RWPE1 (cell line): Measurements from ENCODE around the gene PCDHA12.

ENCODE experiments used
- CTCF ChIA-PET: fragments of 350-600 bp; sonication (Branson Sonifier 250); formaldehyde crosslinking; extraction: SDS; loops from one replicate; lab custom pipeline; 2021; lab: Yijun Ruan, JAX
- POLR2A ChIA-PET: fragments of 400-600 bp; formaldehyde crosslinking; extraction: SDS; loops from one replicate; lab custom pipeline; 2020; ENCODE audit warnings: antibody characterized with exemption; ENCODE audit not compliant: low non-redundant PET; lab: Yijun Ruan, JAX
- DNase-seq: peaks from one replicate; pipeline ENCODE4 v3.0.0; 2012; ENCODE audit warnings: low spot score
- H3K27ac ChIP-seq: fragments of 450-650 bp; 2 replicates; pipeline ENCODE4 v1.5.1; 2017
- TF ChIP-seq, protein P1 (sequence below): fragments of 450-650 bp; conservative IDR thresholded peaks from 2 replicates; pipeline ENCODE4 v1.5.1; 2017; ENCODE audit warnings: low read depth, mild to moderate bottlenecking

PCDHA12 gene

DNA sequence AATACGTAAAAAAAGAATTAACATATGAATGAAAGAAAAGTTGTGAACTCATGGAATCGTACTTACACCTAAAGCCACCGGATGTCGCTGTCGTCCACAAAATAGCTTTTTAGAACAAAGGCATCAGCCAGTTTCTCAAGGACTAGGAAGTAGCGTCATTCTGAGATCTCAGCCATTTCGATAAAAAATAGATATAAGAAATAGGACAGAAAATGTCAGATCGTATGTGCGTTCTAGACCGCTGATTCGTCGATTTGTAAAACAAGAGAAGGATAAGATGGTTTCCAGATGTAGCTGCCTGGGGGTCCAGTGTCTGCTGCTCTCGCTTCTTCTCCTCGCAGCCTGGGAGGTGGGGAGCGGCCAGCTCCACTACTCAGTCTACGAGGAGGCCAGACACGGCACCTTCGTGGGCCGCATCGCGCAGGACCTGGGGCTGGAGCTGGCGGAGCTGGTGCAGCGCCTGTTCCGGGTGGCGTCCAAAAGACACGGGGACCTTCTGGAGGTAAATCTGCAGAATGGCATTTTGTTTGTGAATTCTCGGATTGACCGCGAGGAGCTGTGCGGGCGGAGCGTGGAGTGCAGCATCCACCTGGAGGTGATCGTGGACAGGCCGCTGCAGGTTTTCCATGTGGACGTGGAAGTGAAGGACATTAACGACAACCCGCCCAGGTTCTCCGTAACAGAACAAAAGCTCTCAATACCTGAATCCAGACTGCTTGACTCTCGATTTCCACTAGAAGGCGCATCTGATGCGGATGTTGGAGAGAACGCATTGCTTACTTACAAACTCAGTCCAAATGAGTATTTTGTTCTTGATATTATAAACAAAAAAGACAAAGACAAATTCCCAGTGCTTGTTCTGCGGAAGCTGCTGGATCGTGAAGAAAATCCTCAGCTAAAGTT is 19.1 kb upstream of the PCDHA12 start, which contains the start of gene PCDHA10:
TSS of gene PCDHA10 (plus strand) at position 126 of the 903 bp plus-strand sequence. CDS start at position 278, 152 bp downstream.
- H3K27ac ChIP-seq, result no peak within 1 kb of the TSS
- ChIA-PET POLR2A (no interaction called here), CTCF (no interaction called here)
- TF ChIP-seq, protein P1, sequence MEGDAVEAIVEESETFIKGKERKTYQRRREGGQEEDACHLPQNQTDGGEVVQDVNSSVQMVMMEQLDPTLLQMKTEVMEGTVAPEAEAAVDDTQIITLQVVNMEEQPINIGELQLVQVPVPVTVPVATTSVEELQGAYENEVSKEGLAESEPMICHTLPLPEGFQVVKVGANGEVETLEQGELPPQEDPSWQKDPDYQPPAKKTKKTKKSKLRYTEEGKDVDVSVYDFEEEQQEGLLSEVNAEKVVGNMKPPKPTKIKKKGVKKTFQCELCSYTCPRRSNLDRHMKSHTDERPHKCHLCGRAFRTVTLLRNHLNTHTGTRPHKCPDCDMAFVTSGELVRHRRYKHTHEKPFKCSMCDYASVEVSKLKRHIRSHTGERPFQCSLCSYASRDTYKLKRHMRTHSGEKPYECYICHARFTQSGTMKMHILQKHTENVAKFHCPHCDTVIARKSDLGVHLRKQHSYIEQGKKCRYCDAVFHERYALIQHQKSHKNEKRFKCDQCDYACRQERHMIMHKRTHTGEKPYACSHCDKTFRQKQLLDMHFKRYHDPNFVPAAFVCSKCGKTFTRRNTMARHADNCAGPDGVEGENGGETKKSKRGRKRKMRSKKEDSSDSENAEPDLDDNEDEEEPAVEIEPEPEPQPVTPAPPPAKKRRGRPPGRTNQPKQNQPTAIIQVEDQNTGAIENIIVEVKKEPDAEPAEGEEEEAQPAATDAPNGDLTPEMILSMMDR, result no peak
- DNase-seq, result no peak

DNA sequence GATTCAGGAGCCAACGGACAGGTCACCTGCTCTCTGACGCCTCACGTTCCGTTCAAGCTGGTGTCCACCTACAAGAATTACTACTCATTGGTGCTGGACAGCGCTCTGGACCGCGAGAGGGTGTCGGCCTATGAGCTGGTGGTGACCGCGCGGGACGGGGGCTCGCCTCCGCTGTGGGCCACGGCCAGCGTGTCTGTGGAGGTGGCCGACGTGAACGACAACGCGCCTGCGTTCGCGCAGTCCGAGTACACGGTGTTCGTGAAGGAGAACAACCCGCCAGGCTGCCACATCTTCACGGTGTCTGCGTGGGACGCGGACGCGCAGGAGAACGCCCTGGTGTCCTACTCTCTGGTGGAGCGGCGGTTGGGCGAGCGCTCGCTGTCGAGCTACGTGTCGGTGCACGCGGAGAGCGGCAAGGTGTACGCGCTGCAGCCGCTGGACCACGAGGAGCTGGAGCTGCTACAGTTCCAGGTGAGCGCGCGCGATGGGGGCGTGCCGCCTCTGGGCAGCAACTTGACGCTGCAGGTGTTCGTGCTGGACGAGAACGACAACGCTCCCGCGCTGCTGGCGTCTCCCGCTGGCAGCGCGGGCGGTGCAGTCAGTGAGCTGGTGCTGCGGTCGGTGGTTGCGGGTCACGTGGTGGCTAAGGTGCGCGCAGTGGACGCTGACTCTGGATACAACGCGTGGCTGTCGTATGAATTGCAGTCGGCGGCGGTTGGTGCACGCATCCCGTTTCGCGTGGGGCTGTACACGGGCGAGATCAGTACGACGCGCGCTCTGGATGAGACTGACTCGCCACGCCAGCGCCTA is 17.7 kb upstream of the PCDHA12 start:
- TF ChIP-seq, protein P1, result no peak
- ChIA-PET CTCF (no interaction called here), POLR2A (no interaction called here)
- DNase-seq, result no peak
- H3K27ac ChIP-seq, result no peak overlapping the region

GRCh38 chr5:140857987-140858240 is 17.2 kb upstream of the PCDHA12 start:
- ChIA-PET POLR2A (no interaction called here), CTCF (no interaction called here)
- H3K27ac ChIP-seq, result no peak overlapping the region
- DNase-seq, result no peak
- TF ChIP-seq, protein P1, result no peak

DNA sequence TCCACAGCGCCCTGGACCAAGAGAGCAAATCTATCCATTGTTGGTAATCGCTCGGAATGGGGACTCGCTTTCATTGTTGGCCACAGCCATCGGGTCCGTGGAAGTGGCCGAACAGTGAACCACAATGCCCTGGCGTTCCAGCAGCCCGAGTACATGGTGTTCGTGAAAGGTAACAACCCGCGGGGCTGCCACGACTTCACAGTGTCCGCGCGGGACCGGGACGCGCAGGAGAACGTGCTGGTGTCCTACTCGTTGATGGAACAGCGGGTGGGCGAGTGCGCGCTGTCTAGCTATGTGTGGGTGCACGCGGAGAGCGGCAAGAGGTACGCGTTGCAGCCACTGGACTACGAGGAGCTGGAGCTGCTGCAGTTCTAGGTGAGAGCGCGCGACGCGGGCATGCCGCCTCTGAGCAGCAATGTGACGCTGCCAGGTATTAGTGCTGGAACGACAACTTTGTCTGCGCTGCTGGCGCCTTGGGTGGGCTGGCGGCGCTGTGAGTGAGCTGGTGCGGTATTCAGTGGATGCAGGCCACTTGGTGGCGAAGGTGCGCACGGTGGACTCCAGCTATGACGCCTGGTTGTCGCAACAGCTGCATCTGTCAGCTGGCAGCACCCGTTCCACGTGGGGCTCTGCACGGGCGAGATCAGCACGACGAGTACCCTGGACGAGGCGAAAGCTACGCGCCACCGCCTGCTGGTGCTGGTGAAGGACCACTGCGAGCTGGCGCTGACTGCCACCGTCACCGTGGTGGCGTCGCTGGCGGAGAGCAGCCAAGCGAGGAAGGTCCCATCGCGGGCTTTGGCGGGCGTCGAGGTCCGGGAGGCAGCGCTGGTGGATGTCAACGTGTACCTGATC is 12.4 kb upstream of the PCDHA12 start:
- CTCF ChIA-PET, result interaction anchor here (2.5 to 7.2 kb wide), 2 partner anchors 22 to 178 kb away, joined by 10 to 123 read pairs; partner anchors contain the start of gene PCDHA8
- H3K27ac ChIP-seq, result no peak overlapping the region
- POLR2A ChIA-PET, result no interaction called here
- TF ChIP-seq, protein P1, result no peak
- DNase-seq, result no peak

- no peak within 1 kb of the TSS for H3K27ac ChIP-seq
- TF ChIP-seq, protein P1, result peak; percentile 56
- POLR2A ChIA-PET, result interaction anchor here (0.7 kb wide), 1 partner anchor 171 kb away, joined by 3 read pairs; no protein-coding TSS in a partner anchor
- CTCF ChIA-PET, result interaction anchor here (0.6 to 2.6 kb wide), 18 partner anchors 10 to 1586 kb away, joined by 3 to 27 read pairs (median 4); partner anchors contain the start of genes PCDHA13, PCDHA8 and PCDHAC1
- DNase-seq, result peak; percentile 40
Measured at GRCh38 chr5:140868721-140869554, 6.2 kb upstream of the PCDHA12 start, which contains the start of gene PCDHA11. Gene PCDHA11 (plus strand): TSS chr5:140868957. CDS start chr5:140869104, 147 bp downstream.
